CD14-positive monocyte (primary cell): Measurements from ENCODE around the gene UBASH3B. TPM values are rescaled to one million over a fixed set of nuclear protein-coding genes. Genes with fewer than 3 reads are reported as not detected.

Experiments
- DNase-seq, 3 donors: peaks; one replicate each; pipeline ENCODE4 v3.0.0-alpha.2; 2011 to 2022
- H2AFZ ChIP-seq: 2 replicates; pipeline ENCODE4 v1.6.0; 2012; ENCODE audit warnings: mild to moderate bottlenecking, low read depth, low read length, inconsistent platforms; ENCODE audit not compliant: insufficient read depth, poor library complexity, severe bottlenecking
- H3K27ac ChIP-seq, 2 donors: 1 replicate in 1 of 2; 2 replicates in 1 of 2; pipeline ENCODE4 v1.5.1; 2012 to 2013; ENCODE audit warnings: low read length in 2 of 2, control low read depth in 1 of 2, inconsistent platforms in 1 of 2, low read depth in 1 of 2, mild to moderate bottlenecking in 1 of 2
- H3K27me3 ChIP-seq, 2 donors: one replicate each; pipeline versions ENCODE4 v1.6.0 to v1.6.1; 2011 to 2013; ENCODE audit warnings: low read length in 2 of 2; ENCODE audit not compliant: control insufficient read depth in 2 of 2, insufficient read depth in 2 of 2
- H3K36me3 ChIP-seq, 2 donors: replicated peaks in 1 of 2; 1 replicate in 1 of 2; 2 replicates in 1 of 2; pipeline versions ENCODE4 v1.5.1 to v1.6.1; 2012 to 2013; ENCODE audit warnings: low read length in 2 of 2, control low read depth in 1 of 2, inconsistent platforms in 1 of 2, mild to moderate bottlenecking in 1 of 2; ENCODE audit not compliant: insufficient read depth in 2 of 2, control insufficient read depth in 1 of 2
- H3K4me1 ChIP-seq, 2 donors: 1 replicate in 1 of 2; 2 replicates in 1 of 2; pipeline versions ENCODE4 v1.5.1 to v1.6.1; 2012 to 2013; ENCODE audit warnings: low read length in 2 of 2, control low read depth in 1 of 2, inconsistent platforms in 1 of 2, mild to moderate bottlenecking in 1 of 2, moderate library complexity in 1 of 2; ENCODE audit not compliant: insufficient read depth in 2 of 2, control insufficient read depth in 1 of 2
- H3K4me2 ChIP-seq: replicated peaks from 2 replicates; pipeline ENCODE3; 2012; ENCODE audit warnings: low read length, moderate library complexity, mild to moderate bottlenecking; ENCODE audit not compliant: poor library complexity, severe bottlenecking; ENCODE audit errors: extremely low read depth
- H3K4me3 ChIP-seq, 3 experiments: fragments of 200-600 bp in 1 of 3; sonication (generic) in 1 of 3; replicated peaks in 1 of 3; 1 replicate in 2 of 3; 2 replicates in 1 of 3; pipeline ENCODE4 v1.5.1; 2011 to 2013; ENCODE audit warnings: low read length in 3 of 3, mild to moderate bottlenecking in 3 of 3, control low read depth in 2 of 3, low read depth in 2 of 3, inconsistent platforms in 1 of 3, moderate library complexity in 1 of 3
- H3K79me2 ChIP-seq: 2 replicates; pipeline ENCODE4 v1.6.0; 2012; ENCODE audit warnings: mild to moderate bottlenecking, control low read depth, inconsistent platforms, low read length, moderate library complexity; ENCODE audit not compliant: insufficient read depth
- H3K9ac ChIP-seq: 2 replicates; pipeline ENCODE4 v1.6.0; 2017; ENCODE audit warnings: low read length, mild to moderate bottlenecking; ENCODE audit not compliant: insufficient read depth, poor library complexity, severe bottlenecking
- H3K9me3 ChIP-seq, 2 donors: replicated peaks in 1 of 2; 1 replicate in 1 of 2; 2 replicates in 1 of 2; pipeline versions ENCODE4 v1.5.1 to v1.6.1; 2012 to 2013; ENCODE audit warnings: low read length in 2 of 2, control low read depth in 1 of 2; ENCODE audit not compliant: control insufficient read depth in 1 of 2, insufficient read depth in 1 of 2
- H4K20me1 ChIP-seq: 2 replicates; pipeline ENCODE4 v1.6.0; 2012; ENCODE audit warnings: mild to moderate bottlenecking, low read length, control low read depth, moderate library complexity; ENCODE audit not compliant: insufficient read depth
- H3K27ac Mint-ChIP-seq, 7 donors: one replicate each; pipeline ENCODE4 v1.8.0; 2020; ENCODE audit warnings: mild to moderate bottlenecking in 7 of 7, mixed read lengths in 7 of 7, moderate library complexity in 6 of 7, inconsistent platforms in 2 of 7
- H3K27me3 Mint-ChIP-seq, 3 donors: one replicate each; pipeline ENCODE4 v1.8.0; 2021 to 2022; ENCODE audit warnings: low read depth in 3 of 3, mild to moderate bottlenecking in 3 of 3, mixed read lengths in 3 of 3, moderate library complexity in 3 of 3, inconsistent platforms in 1 of 3
- H3K36me3 Mint-ChIP-seq, 2 donors: one replicate each; pipeline ENCODE4 v1.8.0; 2020; ENCODE audit warnings: mixed read lengths in 2 of 2, inconsistent platforms in 1 of 2, mild to moderate bottlenecking in 1 of 2
- H3K4me1 Mint-ChIP-seq: one replicate; pipeline ENCODE4 v1.8.0; 2020; ENCODE audit warnings: mild to moderate bottlenecking, mixed read lengths
- H3K4me3 Mint-ChIP-seq, 2 donors: one replicate each; pipeline ENCODE4 v1.8.0; 2020; ENCODE audit warnings: mild to moderate bottlenecking in 2 of 2, mixed read lengths in 2 of 2, moderate library complexity in 1 of 2
- H3K9me3 Mint-ChIP-seq, 7 donors: one replicate each; pipeline ENCODE4 v1.8.0; 2020 to 2022; ENCODE audit warnings: mixed read lengths in 7 of 7, mild to moderate bottlenecking in 6 of 7, moderate library complexity in 6 of 7, inconsistent platforms in 2 of 7
- WGBS: methylation state at CpG from one replicate; pipeline ENCODE4 v1.1.5; 2013; ENCODE audit warnings: missing lambda C conversion rate; ENCODE audit not compliant: insufficient coverage; 5-methylcytosine and 5-hydroxymethylcytosine counted together
- intact Hi-C, 2 donors: fragments of 100-400 bp; cut with micrococcal nuclease; formaldehyde crosslinking; loops; one replicate each; pipeline versions ENCODE4 v1.15.0 to v1.15.1; 2023
- polyA plus RNA-seq, 3 donors: library from polyadenylated mRNA; depleted of rRNA in 1 of 3; unstranded in 2 of 3; stranded (reverse) in 1 of 3; fragments of 300-500 nt in 2 of 3; fragments of >200 nt in 1 of 3; fragmentation: Illumina TruSeq in 2 of 3; gene quantifications; 1 replicate in 2 of 3; 2 replicates in 1 of 3; pipeline ENCODE4 v1.2.3, GENCODE V29; 2012 to 2021
- TF ChIP-seq, protein P1 (sequence below): fragments of 200-600 bp; IDR thresholded peaks from one replicate; pipeline ENCODE4 v1.8.0; 2022; ENCODE audit warnings: antibody characterized with exemption, mild to moderate bottlenecking

The UBASH3B gene
- polyA plus RNA-seq, 3 donors = 3.3 to 13.5 (median 7.1) TPM

DNA sequence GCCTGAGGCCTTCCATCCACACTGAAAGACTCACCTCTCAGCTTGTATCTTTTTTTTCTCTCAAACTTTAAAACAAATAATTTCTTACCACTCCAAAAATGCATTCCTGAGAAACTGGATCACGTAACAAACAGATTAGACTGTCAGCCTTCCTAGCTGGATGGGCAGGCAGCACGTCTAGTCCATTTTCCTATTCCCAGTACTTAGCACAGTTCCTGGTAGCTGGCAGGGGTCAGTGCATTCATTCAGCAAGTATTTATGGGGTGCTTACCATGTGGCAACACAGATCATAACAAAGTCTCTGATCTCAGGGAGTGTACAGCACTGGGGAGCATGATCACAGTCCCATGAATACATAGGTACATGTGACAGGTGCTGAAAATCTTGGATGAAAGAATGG lies 89.6 kb downstream of the UBASH3B start:
- intact Hi-C loops = loop anchor here (5.0 to 10.0 kb wide), 2 partner anchors 33 to 50 kb away; no protein-coding TSS in a partner anchor
- no peak overlapping the region for H3K4me3 Mint-ChIP-seq

DNA sequence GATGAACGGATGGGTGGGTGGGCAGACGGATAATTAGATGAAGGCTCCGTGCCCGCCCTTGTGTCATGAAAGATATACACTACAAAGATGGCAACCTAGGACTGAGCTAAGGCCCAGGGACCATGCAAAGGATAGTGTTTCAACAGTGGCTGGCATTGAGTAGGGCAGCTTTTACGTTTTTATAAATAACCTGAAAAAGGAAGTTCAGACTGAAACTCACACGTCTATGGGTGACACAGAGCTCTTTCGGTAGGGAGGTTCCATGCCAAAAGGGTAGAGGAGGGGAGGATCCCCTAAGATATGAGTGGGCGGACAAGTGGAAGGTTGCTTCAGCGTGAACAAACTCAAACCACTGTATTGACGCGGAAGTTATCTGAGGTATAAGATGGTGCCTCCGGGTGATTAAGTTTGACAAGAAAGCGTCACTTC lies 90.5 kb downstream of the UBASH3B start:
- Histone ChIP-seq H3K9me3 (no peaks in the 10 kb centered on the region), H3K27me3 (no peaks in the 10 kb centered on the region), H2AFZ (no peak overlapping the region), H3K4me1 (peaks cover 89 to 95% of the 10 kb centered on the region in 2 donors), H3K27ac (peak overlapping the region; percentile 72 to 87), H4K20me1 (no peaks in the 10 kb centered on the region), H3K4me2 (peak overlapping the region; percentile 33), H3K36me3 (no peaks in the 10 kb centered on the region), H3K4me3 (peak overlapping the region in 1 of 3 experiments; percentile 13), H3K9ac (peak overlapping the region; percentile 35), H3K79me2 (peaks cover 49% of the 10 kb centered on the region)
- no peak overlapping the region for H3K27ac Mint-ChIP-seq
- peaks cover 14 to 17% of the 10 kb centered on the region in 2 donors for H3K36me3 Mint-ChIP-seq
- 57% methylated on average over 7 of the region's 13 CpGs for WGBS
- peak; percentile 89 to 96 (median 90) for DNase-seq
- H3K9me3 Mint-ChIP-seq = peaks cover 0 to 4% (median 0%) of the 10 kb centered on the region in 7 donors
- intact Hi-C loops = loop anchor here (2.0 to 10.0 kb wide), 3 partner anchors 31 to 51 kb away; no protein-coding TSS in a partner anchor
- peaks cover 10% of the 10 kb centered on the region for H3K4me1 Mint-ChIP-seq
- TF ChIP-seq, protein P1, sequence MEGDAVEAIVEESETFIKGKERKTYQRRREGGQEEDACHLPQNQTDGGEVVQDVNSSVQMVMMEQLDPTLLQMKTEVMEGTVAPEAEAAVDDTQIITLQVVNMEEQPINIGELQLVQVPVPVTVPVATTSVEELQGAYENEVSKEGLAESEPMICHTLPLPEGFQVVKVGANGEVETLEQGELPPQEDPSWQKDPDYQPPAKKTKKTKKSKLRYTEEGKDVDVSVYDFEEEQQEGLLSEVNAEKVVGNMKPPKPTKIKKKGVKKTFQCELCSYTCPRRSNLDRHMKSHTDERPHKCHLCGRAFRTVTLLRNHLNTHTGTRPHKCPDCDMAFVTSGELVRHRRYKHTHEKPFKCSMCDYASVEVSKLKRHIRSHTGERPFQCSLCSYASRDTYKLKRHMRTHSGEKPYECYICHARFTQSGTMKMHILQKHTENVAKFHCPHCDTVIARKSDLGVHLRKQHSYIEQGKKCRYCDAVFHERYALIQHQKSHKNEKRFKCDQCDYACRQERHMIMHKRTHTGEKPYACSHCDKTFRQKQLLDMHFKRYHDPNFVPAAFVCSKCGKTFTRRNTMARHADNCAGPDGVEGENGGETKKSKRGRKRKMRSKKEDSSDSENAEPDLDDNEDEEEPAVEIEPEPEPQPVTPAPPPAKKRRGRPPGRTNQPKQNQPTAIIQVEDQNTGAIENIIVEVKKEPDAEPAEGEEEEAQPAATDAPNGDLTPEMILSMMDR = no peak
- H3K4me3 Mint-ChIP-seq = peak overlapping the region in 1 of 2 donors; percentile 33
- H3K27me3 Mint-ChIP-seq = peaks cover 0 to 1% (median 0%) of the 10 kb centered on the region in 3 donors

More for the DNA sequence above, 89.6 kb downstream of the UBASH3B start:
- Mint-ChIP-seq H3K36me3 (peaks cover 11 to 12% of the 10 kb centered on the region in 2 donors), H3K27me3 (peaks cover 0 to 1% (median 0%) of the 10 kb centered on the region in 3 donors), H3K4me1 (peaks cover 8% of the 10 kb centered on the region), H3K27ac (no peak overlapping the region), H3K9me3 (peaks cover 0 to 4% (median 0%) of the 10 kb centered on the region in 7 donors)
- Histone ChIP-seq H3K27me3 (no peaks in the 10 kb centered on the region), H3K4me1 (peaks cover 88 to 90% of the 10 kb centered on the region in 2 donors), H4K20me1 (no peaks in the 10 kb centered on the region), H2AFZ (no peak overlapping the region), H3K79me2 (peaks cover 47% of the 10 kb centered on the region), H3K9me3 (no peaks in the 10 kb centered on the region), H3K36me3 (no peaks in the 10 kb centered on the region), H3K27ac (peak overlapping the region in 1 of 2 donors; percentile 87), H3K4me3 (no peak overlapping the region), H3K4me2 (no peak overlapping the region), H3K9ac (no peak overlapping the region)
- TF ChIP-seq, protein P1 = no peak
- WGBS = 100% methylated on average over 1 of the region's 2 CpGs
- DNase-seq = no peak
